Fibroblast of gingiva (primary cell): ENCODE data around the gene SPOCK1.
"Not testable (repeated sequence)": the region's sequence is repeated elsewhere in the genome, so short reads cannot be mapped to it uniquely, and the experiment has no call there.

Experiments used
- DNase-seq: peaks from one replicate; pipeline ENCODE4 v3.0.0-alpha.2; 2011; ENCODE audit warnings: low read depth

Gene SPOCK1

GRCh38 chr5:137394380-137394779 is 104.7 kb downstream of the SPOCK1 start:
- no peak for DNase-seq

- DNase-seq: no peak
These were observed 105.7 kb downstream of the SPOCK1 start for GRCh38 chr5:137393196-137393993.

- no peak for DNase-seq
These were observed 106.9 kb downstream of the SPOCK1 start for GRCh38 chr5:137392261-137392660.

DNA sequence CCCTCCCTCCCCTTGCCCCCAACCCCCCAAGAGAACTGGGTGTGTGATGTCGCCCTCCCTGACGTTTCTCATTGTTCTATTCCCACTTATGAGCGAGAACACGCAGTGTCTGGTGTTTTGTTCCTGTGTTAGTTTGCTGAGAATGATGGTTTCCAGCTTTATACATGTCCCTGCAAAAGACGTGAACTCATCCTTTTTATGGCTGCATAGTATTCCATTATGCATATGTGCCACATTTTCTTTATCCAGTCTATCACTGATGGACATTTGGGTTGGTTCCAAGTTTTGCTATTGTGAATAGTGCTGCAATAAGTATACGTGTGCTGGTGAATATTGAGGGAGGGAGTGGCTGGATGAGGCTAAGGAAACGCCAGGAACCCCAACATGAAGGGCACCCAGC is 108.1 kb downstream of the SPOCK1 start:
- not testable (repeated sequence) for DNase-seq

DNA sequence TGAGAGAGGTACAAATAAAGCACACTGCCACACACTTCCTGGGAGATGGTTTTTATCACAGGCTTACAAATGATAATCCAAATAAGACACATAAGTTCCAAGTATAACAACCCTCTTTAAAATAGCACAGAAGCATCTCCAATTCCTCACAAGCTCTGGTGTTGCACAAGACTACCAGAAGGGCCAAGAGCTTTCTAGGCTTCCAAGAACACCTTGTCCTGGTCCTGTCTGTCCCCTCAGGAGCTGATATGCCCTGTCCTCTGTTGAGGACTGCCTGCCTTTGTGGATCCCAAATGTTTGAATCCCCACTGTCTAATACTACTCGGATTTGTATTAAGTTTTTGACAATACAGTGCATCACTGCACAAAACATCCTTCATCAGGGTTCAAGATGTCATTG is 110.1 kb downstream of the SPOCK1 start:
- no peak for DNase-seq

- no peak for DNase-seq
These were observed 114.1 kb downstream of the SPOCK1 start for GRCh38 chr5:137385064-137385463.

- no peak for DNase-seq
These were observed 115.2 kb downstream of the SPOCK1 start for GRCh38 chr5:137383909-137384308.

- no peak for DNase-seq
These were observed 117.6 kb downstream of the SPOCK1 start for GRCh38 chr5:137381555-137381954.

DNA sequence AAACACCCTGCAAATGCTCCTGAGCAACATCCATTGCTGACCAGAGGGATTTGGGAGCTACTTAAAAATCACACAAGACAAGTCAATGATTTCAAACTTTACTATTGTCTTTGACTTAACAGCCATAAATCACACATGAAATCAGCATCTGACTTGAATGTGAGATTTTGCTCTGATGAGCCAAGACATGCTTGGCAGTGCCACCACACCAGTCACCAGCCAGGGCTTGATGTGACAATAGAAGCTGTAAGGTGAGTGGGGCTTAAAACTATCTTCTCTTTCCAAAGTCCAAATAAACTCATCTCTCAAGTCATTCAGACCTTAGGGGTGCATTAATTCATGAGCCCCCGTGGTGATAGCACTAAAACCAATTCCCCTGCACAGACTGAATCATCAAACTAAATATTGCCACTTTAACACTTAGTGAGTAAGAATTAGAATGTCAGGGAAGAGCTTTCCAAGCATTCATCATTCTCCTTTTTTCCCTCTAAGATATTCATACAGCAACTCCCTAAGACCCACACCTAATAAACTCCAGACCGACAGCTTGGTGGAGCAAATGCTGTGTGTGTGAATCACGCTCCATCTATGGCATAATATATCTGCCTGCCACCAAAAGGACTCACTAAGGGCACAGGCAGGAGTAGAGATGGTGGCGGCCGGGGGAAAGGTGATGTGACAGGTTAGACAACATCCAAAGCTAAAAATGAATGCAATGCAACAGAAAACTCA is 119.4 kb downstream of the SPOCK1 start:
- DNase-seq: no peak

- DNase-seq: no peak
These were observed 123.2 kb downstream of the SPOCK1 start for GRCh38 chr5:137375741-137376526.

DNA sequence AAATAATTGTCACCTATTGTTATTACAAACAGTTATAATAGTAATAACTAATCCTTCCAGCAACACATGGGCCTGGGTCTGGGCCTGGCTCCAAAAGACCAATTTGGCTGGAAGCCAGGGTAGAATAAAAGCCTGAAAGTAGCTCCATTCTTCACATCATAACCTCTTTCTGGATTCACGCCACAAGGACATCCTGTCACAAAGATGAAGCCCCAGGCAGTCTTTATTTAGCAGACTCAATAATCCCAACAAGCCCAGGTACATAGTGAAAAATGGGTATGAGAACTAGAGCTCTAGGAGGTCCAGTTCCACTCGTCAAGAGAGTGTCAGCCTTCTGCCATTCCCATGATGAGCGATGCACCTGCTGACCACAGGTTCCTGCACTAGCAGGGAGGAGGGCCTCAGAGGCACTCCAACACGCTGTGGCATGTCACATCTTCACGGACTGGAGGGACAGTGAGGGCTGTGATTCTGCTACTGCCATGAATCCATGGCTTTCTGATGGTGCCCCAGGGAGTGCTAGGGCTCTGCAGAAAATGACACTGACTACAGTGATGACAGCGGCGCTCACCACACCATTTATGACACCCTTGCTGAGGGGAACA is 124.9 kb downstream of the SPOCK1 start:
- DNase-seq: no peak

DNA sequence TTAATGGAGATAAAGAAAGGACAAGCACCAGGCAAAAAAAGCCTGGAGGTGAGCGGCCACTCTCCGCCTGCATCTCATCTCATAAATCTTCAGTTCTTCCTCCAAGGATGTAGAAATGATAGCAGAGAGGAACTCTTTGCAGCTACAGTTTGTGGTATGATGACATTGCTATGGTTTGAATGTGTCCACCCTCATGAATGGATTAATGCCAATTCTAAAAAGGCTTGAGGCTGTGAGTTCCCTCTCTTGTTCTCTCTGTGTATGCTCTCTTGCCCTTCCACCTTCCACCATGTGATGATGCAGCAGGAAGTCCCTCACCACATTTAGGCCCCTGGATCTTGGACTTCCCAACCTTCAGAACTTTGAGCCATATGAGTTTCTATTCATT is 126.4 kb downstream of the SPOCK1 start:
- no peak for DNase-seq

GRCh38 chr5:137372016-137372772 is 126.9 kb downstream of the SPOCK1 start:
- DNase-seq: no peak

GRCh38 chr5:137370096-137371071 is 128.7 kb downstream of the SPOCK1 start:
- DNase-seq: no peak

DNA sequence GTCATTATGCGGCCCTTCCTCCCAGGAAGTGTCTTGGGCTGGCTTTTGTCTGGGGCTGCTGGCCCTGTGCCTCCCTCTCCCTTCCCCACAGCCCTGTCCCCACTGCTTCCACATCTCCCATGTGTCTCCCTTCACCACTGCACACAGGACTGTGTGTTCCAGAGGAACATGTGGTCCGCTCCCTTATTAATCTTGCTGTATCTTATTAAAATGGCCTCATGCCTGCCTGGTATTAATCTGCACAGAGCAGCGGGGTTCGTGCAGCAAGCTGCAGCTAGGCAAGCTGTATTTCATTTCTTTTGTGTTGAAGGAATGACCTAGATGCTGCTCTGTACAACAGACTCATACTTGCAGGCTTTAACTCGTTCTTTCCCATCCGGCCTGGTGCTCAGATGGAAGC is 130.5 kb downstream of the SPOCK1 start:
- DNase-seq: no peak

DNA sequence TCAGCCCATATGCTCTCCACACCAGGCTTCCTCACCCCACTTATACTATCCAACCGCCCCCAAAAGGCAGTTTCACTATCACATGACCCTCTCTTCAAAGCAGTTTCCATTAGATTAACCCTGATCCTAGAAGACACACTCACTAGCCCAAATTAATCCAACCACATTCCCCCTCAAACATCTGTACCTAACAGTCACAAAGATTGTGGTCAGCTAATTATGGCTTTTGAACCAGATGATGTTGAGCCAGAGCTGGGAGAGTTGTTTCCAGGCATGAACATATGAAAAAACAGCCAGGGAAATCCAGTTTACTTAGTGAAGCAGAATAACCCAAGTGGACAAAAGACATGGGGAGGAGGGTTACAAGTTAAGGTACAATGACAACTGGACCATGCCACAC is 131.2 kb downstream of the SPOCK1 start:
- no peak for DNase-seq

GRCh38 chr5:137366526-137366925 is 132.6 kb downstream of the SPOCK1 start:
- no peak for DNase-seq

DNA sequence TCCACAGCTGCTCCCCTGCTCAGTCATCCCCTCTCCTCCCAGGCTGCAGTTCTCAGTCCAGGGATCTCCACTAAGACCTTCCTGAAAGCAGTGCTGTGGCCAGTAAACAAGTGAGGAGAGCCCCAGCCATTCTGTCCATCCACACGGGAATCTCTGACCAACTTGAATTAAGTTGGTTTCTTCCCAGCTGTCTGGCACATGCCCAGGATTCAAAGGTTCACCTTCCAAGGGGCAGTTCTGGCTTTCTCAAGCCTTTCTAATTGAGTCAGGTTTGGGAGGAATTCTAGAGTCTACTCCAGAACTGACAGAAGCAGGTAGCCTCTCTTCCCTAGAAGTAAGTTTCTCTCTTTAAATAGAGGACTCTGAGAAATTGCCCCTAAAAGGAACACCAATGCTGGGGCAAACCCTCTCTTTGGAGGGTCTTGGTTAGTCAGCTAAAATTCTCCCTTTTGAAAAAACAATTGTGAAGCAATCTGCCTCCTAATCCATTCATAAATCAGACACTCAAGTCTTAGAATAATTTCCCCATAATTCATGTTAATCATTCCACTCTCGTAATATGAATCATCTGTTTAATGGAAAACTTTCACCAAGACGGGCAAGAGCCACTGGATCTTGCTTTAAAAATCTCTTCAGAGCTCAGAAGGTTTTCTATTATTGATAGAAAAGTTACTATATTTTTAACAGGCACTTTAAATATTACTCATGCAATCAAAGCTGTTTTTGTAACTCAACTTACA is 133.8 kb downstream of the SPOCK1 start:
- DNase-seq: no peak

- DNase-seq: no peak
These were observed 137.8 kb downstream of the SPOCK1 start for GRCh38 chr5:137361280-137361679.

- no peak for DNase-seq
These were observed 138.5 kb downstream of the SPOCK1 start for GRCh38 chr5:137360607-137361006.
